CD4-positive, alpha-beta T cell treated with Interleukin-15 for 4 hours (primary cell): ENCODE data around the gene TRAF2.
A peak's percentile ranks its signal among the peaks of the same experiment; 100 is the strongest.

Experiments used
- DNase-seq: peaks from one replicate; pipeline ENCODE4 v3.0.0-alpha.2; 2020; ENCODE audit warnings: low spot score

The TRAF2 gene

GRCh38 chr9:136949817-136950655, 63.7 kb downstream of the TRAF2 start:
- DNase-seq = peak; percentile 97

GRCh38 chr9:136950656-136951276, 64.5 kb downstream of the TRAF2 start:
- no peak for DNase-seq

- DNase-seq = no peak
These were observed 65.4 kb downstream of the TRAF2 start, which contains the start of gene LCN12 for GRCh38 chr9:136951541-136952320. Gene LCN12, plus strand, starts transcription at chr9:136952273. Its CDS starts 55 bp downstream, at chr9:136952328.

GRCh38 chr9:136952321-136952850, 66.1 kb downstream of the TRAF2 start:
- no peak for DNase-seq

GRCh38 chr9:136952876-136953770, 66.8 kb downstream of the TRAF2 start:
- DNase-seq = no peak

- no peak for DNase-seq
These were observed 67.5 kb downstream of the TRAF2 start for GRCh38 chr9:136953771-136954269.

GRCh38 chr9:136954270-136955083, 68.2 kb downstream of the TRAF2 start:
- no peak for DNase-seq

- no peak for DNase-seq
These were observed 69.1 kb downstream of the TRAF2 start for GRCh38 chr9:136955202-136955942.

GRCh38 chr9:136955943-136956335, 69.6 kb downstream of the TRAF2 start:
- no peak for DNase-seq

GRCh38 chr9:136956604-136957003, 70.3 kb downstream of the TRAF2 start:
- DNase-seq = no peak

GRCh38 chr9:136957461-136957860, 71.1 kb downstream of the TRAF2 start:
- no peak for DNase-seq

- DNase-seq = no peak
These were observed 71.6 kb downstream of the TRAF2 start for GRCh38 chr9:136957901-136958300.

- no peak for DNase-seq
These were observed 72.2 kb downstream of the TRAF2 start for GRCh38 chr9:136958473-136958872.

GRCh38 chr9:136958898-136959850, 72.9 kb downstream of the TRAF2 start:
- DNase-seq = no peak

- DNase-seq = peak; percentile 37
These were observed 74.1 kb downstream of the TRAF2 start for GRCh38 chr9:136960212-136960937.

- no peak for DNase-seq
These were observed 74.6 kb downstream of the TRAF2 start for GRCh38 chr9:136960938-136961275.

GRCh38 chr9:136961279-136962065, 75.2 kb downstream of the TRAF2 start:
- no peak for DNase-seq
